NT2/D1 (cell line): ENCODE results near the gene UNC93B1.

Experiments
- SUZ12 ChIP-seq: IDR thresholded peaks from 2 replicates; pipeline ENCODE4 v1.6.1; 2011; ENCODE audit not compliant: insufficient read length, insufficient read depth; ENCODE audit errors: extremely low read depth
- YY1 ChIP-seq: IDR thresholded peaks from 2 replicates; pipeline ENCODE4 v1.6.1; 2011; ENCODE audit not compliant: insufficient read length, insufficient read depth
- ZNF274 ChIP-seq: IDR thresholded peaks from 2 replicates; pipeline ENCODE4 v1.6.1; 2011; ENCODE audit warnings: mild to moderate bottlenecking, low read depth, low read length

DNA sequence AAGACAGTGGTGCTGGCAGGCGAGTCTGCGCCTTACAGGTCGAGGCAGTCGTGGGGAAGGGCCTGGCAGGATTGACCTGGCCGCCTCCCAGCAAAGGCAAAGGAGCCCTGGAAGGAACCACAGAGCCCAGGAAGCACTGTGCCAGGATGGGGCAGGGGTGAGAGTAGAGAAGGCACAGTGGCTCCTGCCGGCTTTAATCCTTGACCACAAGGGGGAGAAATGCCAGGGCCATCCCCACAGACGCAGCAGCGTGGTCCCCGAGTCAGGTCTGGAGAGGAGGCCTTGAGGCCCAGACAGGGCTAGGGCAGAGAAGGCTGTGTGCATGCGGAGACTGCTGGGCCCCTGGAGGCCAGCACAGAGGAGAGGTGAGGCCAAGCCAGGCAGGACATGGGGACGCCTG, 16.7 kb upstream of the UNC93B1 start:
- no peak for TF ChIP-seq SUZ12
- no peak for TF ChIP-seq YY1
- TF ChIP-seq ZNF274 = no peak
